HG03108 (cell line): ENCODE measurements around the gene CSMD2.

ENCODE experiments used
- ATAC-seq: cut with Tn5 transposase; IDR thresholded peaks from one replicate; pipeline ENCODE4 v1.9.1; 2021; ENCODE audit warnings: moderate library complexity; ENCODE audit not compliant: unreplicated experiment

Gene CSMD2

DNA sequence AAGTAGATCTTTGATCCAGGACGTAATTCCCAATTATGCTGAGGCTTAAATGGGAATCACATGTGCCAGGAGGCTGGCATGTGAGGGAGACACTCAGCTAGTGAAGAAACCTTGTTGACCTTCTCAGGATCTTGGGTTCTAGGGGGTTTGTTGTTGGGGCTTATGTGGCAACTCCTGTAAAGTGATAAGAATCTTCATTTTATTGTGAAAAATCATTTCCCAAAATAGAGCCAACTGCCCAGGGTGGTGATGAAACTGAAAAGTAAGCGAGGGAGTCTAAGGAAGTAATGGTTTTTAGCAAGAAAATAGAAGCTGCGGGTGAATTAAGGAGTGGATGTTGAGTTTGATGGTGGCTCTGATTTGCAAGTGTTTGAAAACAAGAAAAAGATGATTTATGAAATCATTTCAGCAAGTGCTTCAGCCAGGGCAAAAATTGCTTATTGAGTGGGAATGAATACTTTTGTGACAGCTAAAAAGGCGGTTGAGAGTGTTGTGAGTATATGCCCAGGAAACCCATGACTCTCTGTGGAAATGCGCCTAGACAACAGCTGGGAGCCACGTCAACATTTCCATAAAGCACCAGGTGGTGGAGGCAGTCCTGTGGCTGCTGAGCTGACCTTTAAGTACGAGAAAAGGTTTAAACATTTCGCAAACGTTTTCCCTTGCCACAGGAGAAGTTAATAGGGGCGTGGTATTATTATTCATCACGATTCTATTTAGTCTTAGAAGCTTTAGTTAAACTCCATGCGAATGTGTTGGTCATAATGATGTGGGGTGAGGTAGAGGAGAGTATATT is 198.5 kb downstream of the CSMD2 start:
- no peak for ATAC-seq

DNA sequence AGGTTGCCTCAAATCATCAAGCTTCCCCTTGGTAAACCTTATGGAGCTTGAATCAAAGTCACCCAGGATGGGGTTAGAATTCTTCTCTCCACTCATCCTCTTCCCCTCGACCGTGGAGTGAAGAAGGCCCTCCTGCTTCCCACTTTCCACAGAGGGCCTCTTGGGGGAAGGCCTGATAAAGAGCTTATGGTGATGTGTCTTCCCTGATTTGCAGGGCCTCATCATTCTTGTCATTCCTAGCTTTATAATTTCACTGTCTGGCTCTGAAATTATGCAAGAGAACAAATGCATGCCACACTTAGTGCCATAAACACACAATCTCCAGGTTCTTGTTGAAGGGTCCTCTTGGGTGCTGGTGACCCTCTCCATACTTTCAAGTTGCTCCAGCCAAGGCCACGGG is 199.9 kb downstream of the CSMD2 start:
- no peak for ATAC-seq

DNA sequence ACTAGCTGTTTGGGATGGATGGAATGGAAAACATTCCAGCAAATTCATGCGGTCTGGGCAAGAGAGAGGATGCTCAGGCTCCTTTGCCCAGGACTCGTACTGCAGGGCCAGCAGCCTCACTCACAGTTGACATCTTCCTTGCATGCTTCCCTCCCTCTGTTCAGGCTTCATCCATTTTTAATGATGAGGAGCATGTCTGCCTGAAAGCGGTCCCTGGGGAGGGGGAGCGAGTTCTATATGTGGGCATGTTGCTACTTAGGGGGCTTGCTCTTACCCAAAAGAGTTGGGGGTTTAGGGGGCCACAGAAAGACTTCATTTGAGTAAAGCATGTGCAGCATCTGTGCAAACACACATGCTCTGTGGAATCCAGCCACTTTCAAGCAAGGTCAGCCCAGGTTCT is 203.0 kb downstream of the CSMD2 start:
- no peak for ATAC-seq

DNA sequence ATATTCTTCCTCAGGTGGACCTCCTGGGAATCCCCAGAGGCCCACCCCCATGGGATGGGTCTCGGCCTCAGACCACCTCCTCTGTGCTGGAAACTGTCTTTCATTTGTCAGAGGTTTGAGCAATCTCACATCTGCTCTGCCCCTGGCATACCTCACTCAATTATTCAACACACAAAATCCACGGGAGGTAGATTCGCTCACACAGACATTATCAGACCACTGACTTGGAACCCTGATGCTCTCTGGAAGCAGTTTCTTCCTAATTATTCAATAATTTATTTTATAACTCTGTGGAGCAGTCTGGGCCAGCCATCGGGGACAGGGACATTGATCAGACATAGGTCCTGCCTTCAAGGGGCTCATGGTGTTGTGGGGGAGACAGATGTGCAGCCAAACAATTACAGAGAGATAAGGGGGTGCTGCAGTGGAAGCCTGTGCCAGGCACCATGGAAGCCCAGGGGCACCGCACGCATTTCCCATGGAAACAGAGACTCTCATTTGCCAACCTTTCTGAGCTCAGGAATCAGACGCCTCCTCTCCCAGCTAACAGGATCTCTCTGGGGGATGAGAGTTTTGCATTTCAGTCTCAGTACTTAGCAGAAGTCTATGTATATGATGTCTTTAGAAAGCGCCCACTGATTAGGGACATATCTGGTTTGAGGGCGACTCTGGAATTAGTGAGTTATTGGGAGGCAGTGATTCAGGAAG is 204.7 kb downstream of the CSMD2 start:
- no peak for ATAC-seq

DNA sequence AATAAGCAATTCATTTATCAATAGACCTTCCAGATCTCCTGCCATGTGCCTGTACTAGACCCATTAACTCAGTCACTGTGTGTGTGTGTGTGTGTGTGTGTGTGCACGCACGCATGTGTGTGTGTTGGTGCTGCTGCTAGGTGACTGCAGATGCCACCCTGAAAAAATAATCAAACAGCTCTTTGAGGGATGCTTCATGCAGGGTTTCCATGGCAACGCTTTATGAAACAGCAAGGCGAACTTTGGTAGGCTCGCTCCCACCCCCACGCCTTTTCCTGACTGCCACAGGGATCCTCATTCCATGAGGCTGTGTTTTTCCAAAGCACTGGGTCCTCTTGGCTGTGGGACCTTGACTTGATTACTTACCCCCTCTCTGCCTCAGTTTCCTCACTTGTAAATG is 207.2 kb downstream of the CSMD2 start:
- ATAC-seq: no peak

DNA sequence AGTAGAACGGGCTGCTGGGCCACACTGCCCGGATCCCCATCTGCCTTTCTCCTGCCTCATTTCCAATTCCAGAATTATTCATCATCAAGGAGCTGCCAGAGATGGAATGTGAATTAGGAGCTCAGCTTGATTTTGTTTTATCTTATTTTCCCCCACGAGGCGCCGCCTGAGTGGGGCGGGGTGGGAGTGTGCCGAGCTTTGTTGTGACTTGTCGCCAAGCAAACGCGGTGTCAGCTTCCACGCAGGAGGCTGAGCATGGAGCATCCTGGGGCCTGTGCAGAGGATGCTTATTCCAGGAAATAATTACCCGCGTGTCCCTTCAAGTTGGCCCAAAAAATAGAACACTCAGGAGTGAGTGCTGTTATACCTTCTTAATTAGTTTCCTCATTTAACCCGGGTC is 209.9 kb downstream of the CSMD2 start:
- ATAC-seq: no peak

DNA sequence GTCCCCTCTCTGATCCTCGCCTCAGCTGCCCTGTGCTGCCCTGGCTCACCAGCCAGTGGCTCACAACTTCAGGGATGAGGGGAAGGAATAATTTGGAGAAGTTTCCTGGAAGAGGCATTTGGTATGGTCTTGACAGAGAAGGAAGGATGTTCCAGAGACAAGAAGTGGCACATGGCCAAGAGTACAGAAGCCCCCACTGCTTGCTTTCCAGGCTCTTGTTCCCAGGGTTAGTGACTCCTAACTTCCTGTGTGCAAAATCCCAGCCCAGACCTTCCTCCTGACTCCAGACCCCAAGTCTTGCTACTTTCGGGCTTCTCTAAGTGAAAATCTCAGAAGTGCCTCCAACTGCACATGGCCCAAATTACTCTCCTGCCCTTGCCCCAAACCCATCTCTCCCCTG is 215.5 kb downstream of the CSMD2 start:
- ATAC-seq: no peak

DNA sequence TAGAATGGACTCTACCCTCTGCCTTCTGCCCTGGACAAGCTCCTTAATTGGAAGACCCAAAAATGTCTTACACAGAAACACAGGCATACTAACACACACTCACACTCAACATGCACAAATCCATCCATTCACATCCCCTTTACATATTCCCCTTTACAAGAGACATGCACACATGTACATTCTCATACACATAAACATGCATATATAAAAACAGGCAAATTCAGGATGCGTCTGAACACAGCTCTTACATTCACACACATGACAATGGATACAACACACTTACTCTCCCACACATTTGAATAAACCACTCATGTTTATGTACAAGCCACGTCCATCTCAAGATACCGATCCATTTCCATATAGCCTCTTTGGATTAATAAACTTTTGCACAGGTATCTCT is 216.7 kb downstream of the CSMD2 start:
- ATAC-seq: no peak

DNA sequence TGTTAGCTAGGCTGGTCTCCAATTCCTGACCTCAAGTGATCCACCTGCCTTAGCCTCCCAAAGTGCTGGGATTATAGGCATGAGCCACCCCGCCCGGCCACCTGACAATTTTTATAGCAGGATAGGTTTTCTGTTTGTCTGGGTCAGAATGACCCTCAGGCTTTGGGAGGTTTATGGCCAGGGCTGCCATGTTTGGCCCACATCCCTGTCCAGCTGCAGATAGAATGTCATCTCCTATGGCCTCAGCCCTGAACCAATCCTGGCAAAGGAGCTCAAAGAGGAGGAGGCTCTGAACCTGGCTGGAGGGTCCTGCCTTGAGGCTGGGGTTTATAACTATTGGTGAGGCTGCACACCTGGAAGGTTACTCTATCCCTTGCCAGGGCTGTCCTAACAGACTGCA is 218.2 kb downstream of the CSMD2 start:
- ATAC-seq: no peak

DNA sequence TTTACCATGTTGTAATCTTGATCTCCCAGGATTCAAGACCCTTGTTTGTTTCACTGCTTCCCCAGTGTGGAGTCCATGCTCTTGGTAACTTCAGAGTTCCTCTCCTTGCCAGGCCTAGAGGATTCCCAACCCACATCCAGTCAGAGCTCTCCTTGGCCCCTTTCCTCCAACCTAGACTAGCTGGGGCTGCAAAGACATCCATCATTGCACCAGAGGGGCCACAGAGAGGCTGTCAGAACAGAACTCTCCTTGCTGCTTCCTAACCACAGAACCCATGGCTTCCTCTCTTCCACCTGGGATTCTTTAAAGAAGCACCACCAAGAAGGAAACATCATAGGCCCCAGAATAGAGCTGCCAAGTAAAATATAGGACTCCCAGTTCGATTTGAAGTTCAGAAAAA is 220.2 kb downstream of the CSMD2 start:
- ATAC-seq: no peak

DNA sequence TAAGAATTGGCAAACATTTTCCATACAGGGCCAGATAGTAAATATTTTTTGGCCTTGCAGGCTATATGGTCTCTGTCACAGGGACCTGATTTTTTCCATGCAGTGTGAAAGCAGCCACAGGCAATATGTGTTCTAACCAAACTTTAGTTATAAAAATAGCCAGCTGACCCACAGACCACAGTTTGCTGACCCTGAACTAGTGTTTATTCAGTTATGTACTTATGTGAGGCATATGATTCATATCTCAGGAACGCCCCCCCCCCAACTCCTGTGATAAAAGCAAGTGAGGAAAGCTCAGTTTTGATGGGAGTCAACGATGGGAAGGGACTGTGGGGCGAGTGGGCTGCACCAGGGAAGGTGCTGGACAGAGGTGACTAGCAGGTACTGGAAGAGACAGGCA is 221.1 kb downstream of the CSMD2 start:
- ATAC-seq: no peak

DNA sequence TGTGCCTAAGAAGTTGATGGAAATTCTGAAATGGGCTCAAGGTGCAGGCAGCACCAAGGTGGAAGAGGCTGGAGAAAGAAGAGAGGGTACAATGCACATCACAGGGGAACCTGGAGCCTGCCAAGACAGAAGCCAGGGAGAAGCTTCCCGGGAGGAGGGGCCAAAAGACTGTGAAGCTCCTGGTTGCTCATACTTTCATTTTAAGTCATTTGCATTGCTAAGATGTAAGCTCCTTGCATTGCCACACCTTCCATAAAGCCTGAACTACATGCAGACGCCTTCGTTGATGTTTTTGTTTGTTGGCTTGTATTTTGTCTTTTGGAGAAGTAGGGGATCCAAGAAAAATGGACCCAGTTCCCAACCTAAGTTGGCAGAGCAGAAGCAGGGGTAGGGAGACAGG is 232.2 kb downstream of the CSMD2 start:
- ATAC-seq: no peak

DNA sequence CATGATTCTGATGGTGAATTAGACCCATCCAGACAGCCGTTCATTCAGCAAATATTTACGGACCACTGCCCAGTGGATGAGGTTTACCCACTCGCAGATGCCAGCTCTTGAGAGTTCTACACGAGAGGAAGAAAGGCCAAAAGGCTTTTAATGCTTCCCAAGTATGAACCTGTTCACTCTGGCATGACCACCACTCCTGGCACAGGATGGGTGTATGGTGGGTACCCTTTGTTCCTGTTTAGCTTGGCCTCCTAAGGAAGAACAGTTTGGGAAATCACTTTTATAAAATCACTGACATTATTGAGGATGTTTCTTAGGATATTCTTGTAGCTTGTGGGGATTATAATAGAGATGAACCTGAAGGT is 233.9 kb downstream of the CSMD2 start:
- ATAC-seq: no peak

DNA sequence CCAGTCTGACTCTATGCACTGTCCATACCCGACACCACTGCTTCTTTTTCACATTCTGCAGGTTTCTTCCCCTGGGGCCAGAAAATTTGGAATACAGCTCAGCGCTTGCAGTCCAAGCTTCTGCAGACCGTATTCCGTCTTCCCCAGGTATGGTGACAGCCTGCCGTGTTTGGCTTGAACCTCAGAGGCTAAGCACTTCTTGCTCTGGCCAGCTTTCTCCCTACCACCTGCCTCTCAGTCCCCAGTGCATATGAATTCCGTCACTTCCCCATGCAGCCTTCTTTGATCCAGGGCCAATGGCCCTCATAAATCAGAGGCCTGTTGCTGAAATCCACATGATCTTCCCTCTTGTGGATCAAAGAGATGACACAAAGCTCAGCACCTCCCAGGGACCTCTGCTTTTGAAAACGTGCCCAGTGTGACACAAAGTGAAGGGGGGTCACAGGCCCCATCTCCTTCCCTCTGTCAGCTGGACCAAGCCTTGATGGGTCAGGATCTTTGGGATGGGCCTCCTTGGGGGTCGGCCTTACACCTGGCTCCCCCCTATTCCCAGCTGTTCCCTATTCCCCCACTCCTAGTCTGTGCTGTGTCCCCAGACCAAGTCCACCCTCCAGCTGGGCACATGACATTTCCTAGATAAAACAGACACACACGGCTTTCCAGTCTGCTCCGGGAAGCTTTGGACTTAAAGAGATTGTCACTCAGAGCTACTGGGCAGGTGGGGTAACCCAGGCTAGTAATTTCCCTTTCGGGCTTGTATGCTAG is 234.5 kb downstream of the CSMD2 start:
- no peak for ATAC-seq

DNA sequence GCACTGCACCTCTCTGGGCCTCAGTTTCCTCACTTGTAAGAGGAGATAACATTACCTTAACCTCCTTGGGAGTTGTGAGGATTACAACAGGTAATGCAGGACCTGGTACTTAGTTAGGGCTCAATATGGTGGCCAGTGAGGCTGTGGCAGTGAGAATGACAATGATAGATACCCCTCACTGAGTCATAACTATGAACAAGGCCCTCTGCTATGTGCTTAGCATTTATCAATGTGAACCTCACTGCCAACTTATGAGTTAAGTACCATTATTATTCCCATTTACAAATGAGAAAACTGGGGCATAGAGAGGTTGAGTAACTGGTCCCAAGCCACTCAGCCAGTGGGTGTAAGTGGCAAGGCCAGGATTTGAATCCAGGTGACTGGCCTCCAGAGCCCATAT is 236.8 kb downstream of the CSMD2 start:
- no peak for ATAC-seq

DNA sequence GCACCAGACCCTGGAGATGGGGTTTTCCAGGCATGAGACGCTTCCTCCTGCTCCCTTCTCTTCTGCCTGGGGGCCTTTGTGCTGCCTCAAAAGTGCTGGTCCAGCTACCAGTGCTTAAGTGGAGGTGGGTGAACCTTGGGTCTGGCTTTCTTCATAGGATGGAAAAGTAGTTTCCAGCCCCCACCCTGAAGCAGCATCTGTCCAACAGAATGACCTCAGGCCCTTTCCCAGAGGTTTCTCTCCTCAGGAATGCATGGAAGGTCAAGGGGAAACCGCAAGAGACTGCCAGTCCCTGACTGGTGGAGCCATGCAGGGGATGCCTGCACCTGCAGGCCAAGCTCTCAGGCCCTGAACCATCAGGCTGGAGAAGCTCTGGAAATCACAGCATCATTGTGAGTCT is 237.3 kb downstream of the CSMD2 start:
- ATAC-seq: no peak

DNA sequence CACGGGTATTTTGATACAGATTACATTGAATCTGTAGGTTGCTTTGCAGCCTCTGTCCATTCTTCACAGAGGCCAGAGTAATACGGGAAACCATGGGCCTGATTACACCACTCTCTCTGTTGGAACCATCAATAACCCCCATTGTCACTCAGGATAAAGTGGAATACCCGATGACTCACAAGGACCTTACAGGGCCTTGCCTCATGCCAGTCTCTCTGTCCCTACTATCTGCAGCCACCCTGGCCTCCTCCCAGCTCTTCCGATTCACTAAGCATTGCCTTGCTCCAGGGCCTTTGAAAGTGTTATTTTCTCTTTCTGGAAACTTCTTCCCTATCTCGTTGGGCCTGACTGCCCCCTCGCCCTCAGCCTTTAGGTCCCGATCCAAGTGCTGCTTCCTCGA is 239.4 kb downstream of the CSMD2 start:
- no peak for ATAC-seq

DNA sequence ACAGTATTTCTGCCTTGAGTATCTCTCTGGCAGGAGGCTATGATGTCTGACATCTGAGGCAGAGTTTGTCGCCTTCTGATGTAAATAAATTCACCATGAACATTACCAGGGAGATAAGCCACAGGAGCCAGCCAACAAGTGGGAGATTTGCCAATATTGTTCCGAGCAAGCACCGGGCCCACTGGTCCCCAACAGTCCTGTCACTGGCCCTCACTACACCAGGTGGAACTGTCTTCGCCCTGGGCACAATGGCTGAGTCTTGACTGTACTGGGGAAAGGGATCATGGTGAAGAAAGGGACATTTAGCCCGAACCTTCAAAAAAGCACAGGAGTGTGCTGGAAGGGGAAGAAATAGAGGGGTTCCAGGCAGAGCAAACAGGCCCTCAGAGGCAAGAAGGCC is 243.7 kb downstream of the CSMD2 start:
- ATAC-seq: no peak

DNA sequence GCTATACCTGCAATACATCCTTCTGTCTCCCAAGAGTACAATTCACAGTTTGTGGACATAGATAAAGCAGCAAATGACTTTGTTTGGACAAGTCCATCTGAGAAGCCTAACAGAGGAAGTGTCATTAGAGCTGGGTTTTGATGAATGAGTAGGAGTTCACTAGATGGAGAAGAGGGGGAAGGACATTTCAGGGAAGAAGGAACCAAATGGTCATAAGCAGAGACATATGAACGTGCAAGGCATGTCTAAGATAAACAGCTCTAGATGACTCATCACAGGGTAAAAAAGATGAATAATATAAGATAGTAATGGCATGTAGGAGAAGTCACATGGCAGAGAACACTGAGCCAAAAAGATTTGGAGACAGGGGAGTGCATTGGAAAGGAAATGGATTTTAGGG is 246.7 kb downstream of the CSMD2 start:
- no peak for ATAC-seq

DNA sequence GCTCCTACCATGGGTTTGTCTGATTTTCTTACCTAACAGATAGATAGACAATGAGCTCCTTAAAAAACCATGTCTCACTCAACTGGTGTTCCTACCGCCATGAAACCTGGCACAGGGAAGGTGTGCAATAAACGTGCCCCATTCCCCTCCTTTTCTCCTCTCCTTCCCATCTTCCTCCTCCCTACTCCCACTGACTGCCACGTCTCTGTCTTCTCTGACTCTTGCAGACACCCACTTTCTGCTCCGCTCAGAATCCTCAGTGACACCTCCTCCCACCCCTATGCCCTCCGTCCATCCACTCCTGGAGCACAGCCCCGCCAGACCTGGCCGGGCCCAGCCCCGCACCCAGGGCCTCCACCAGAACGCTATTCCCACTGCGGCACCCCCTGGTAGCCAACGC is 248.2 kb downstream of the CSMD2 start:
- no peak for ATAC-seq

DNA sequence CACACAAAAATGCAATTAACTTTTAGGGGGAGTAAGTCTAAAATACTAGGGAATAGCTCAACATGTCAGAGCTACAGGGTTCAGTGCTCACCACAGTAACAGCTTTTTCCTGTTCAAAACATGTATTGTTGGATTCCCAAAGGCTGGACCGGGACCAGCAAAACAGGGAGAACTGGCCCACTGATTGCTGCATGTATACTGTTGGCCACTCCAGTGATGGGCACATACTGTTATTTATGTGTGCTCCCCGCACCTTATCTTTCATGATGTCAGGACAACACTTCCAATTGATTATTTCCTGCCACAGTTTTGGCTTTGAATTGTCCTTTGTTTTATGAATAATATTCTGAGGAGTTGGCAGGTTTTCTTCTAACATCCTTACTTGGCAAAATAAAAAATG is 250.5 kb downstream of the CSMD2 start:
- ATAC-seq: no peak

DNA sequence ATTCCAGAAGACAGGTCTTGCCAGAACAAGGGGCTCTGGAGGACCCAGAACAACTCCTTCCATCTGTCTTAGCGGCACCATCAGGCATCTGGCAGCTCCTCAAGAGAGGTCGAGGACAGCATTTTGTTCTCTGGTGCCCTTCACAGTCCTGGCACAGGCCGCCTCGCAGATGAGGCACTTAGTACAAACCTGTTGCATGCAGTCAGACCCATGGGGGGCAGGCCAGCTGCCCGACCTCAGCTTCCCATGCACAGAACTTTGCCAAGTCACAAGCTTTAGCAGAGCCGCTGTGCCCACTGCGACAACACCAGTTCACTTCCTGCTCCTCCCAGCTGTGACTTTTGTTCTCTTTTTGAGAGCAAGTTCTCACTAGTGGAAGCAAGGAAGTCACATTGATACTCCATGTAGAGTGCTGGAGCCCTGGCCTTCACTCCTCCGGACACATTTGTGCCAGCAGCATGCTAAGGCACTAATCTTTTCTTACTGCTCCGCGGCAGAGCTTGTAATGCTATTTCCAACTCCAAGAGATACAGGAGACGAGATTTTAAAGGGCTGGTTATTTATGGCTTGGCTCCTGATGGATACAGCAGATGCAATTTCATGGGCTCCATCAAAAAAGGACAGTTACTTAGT is 256.6 kb downstream of the CSMD2 start:
- no peak for ATAC-seq
